ENCODE results near the gene MEIKIN.

Gene MEIKIN

GRCh38 chr5:131769336-131769735 is 176.1 kb downstream of the MEIKIN start:
- DNase-seq (ENCODE audit: low read depth), result no peak

GRCh38 chr5:131767891-131768290 is 177.6 kb downstream of the MEIKIN start:
- DNase-seq (ENCODE audit: low read depth), result no peak

GRCh38 chr5:131766689-131767088 is 178.8 kb downstream of the MEIKIN start:
- DNase-seq (ENCODE audit: low read depth), result no peak

- no peak for DNase-seq (ENCODE audit: low read depth)
Measured at GRCh38 chr5:131765261-131765660, 180.2 kb downstream of the MEIKIN start.

GRCh38 chr5:131763968-131764367 is 181.5 kb downstream of the MEIKIN start:
- DNase-seq (ENCODE audit: low read depth), result no peak

GRCh38 chr5:131760793-131761192 is 184.7 kb downstream of the MEIKIN start:
- no peak for DNase-seq (ENCODE audit: low read depth)

- DNase-seq (ENCODE audit: low read depth), result no peak
Measured at GRCh38 chr5:131759704-131760103, 185.8 kb downstream of the MEIKIN start.

- no peak for DNase-seq (ENCODE audit: low read depth)
Measured at GRCh38 chr5:131758520-131758900, 187.0 kb downstream of the MEIKIN start.

- DNase-seq (ENCODE audit: low read depth), result no peak
Measured at GRCh38 chr5:131757830-131758519, 187.5 kb downstream of the MEIKIN start.
